Activated naive CD8-positive, alpha-beta T cell treated with anti-CD3 and anti-CD28 coated beads for 36 hours (primary cell): Measurements from ENCODE around the gene EXOC2. TPM values are rescaled to one million over a fixed set of nuclear protein-coding genes. Genes with fewer than 3 reads are reported as not detected.

Source experiments
- DNase-seq: peaks from one replicate; pipeline ENCODE4 v3.0.0; 2021
- H3K27ac Mint-ChIP-seq: one replicate; pipeline ENCODE4 v1.8.0; 2022; ENCODE audit warnings: mild to moderate bottlenecking, moderate library complexity, mixed read lengths
- H3K27me3 Mint-ChIP-seq: one replicate; pipeline ENCODE4 v1.8.0; 2022; ENCODE audit warnings: mild to moderate bottlenecking, mixed read lengths
- H3K36me3 Mint-ChIP-seq: one replicate; pipeline ENCODE4 v1.8.0; 2021; ENCODE audit warnings: mild to moderate bottlenecking, mixed read lengths
- H3K4me1 Mint-ChIP-seq: one replicate; pipeline ENCODE4 v1.8.0; 2021; ENCODE audit warnings: mixed read lengths
- H3K4me3 Mint-ChIP-seq: one replicate; pipeline ENCODE4 v1.8.0; 2022; ENCODE audit warnings: mild to moderate bottlenecking, moderate library complexity, mixed read lengths
- H3K9me3 Mint-ChIP-seq: one replicate; pipeline ENCODE4 v1.8.0; 2022; ENCODE audit warnings: mixed read lengths
- total RNA-seq, 2 experiments: library from RNA; stranded (reverse); gene quantifications; one replicate each; pipeline ENCODE4 v1.2.3, GENCODE V29; 2021

Gene EXOC2
- total RNA-seq, 2 experiments from 2014 or later, result 28.4 to 30.0 TPM

- Mint-ChIP-seq H3K27me3 (no peaks in the 10 kb centered on the region), H3K27ac (no peak overlapping the region), H3K4me3 (no peak overlapping the region), H3K4me1 (peaks cover 20% of the 10 kb centered on the region), H3K36me3 (peaks cover 23% of the 10 kb centered on the region), H3K9me3 (no peaks in the 10 kb centered on the region)
- no peak for DNase-seq
Observed at GRCh38 chr6:527989-528673, 164.8 kb downstream of the EXOC2 start.

- Mint-ChIP-seq H3K27ac (peak overlapping the region; percentile 47), H3K9me3 (peaks cover 8% of the 10 kb centered on the region), H3K4me3 (no peak overlapping the region), H3K36me3 (peaks cover 36% of the 10 kb centered on the region), H3K27me3 (peaks cover 4% of the 10 kb centered on the region), H3K4me1 (peaks cover 22% of the 10 kb centered on the region)
- DNase-seq, result peak; percentile 30
Observed at GRCh38 chr6:524803-525202, 168.1 kb downstream of the EXOC2 start.

- peak overlapping the region; percentile 50 for H3K27ac Mint-ChIP-seq
- no peak for DNase-seq
- peaks cover 4% of the 10 kb centered on the region for H3K27me3 Mint-ChIP-seq
- peak overlapping the region; percentile 12 for H3K4me3 Mint-ChIP-seq
- peaks cover 54% of the 10 kb centered on the region for H3K36me3 Mint-ChIP-seq
- peaks cover 17% of the 10 kb centered on the region for H3K9me3 Mint-ChIP-seq
- peaks cover 25% of the 10 kb centered on the region for H3K4me1 Mint-ChIP-seq
Observed at GRCh38 chr6:520820-521219, 172.1 kb downstream of the EXOC2 start.

- DNase-seq, result no peak
- Mint-ChIP-seq H3K27ac (no peak overlapping the region), H3K4me3 (no peak overlapping the region), H3K4me1 (peaks cover 31% of the 10 kb centered on the region), H3K9me3 (peaks cover 17% of the 10 kb centered on the region), H3K27me3 (peaks cover 4% of the 10 kb centered on the region), H3K36me3 (peaks cover 60% of the 10 kb centered on the region)
Observed at GRCh38 chr6:518218-518617, 174.7 kb downstream of the EXOC2 start.

GRCh38 chr6:516213-516612 lies 176.7 kb downstream of the EXOC2 start:
- peaks cover 3% of the 10 kb centered on the region for H3K27me3 Mint-ChIP-seq
- no peak overlapping the region for H3K4me3 Mint-ChIP-seq
- peak overlapping the region; percentile 26 for H3K27ac Mint-ChIP-seq
- H3K4me1 Mint-ChIP-seq, result peaks cover 46% of the 10 kb centered on the region
- no peak for DNase-seq
- H3K9me3 Mint-ChIP-seq, result peaks cover 15% of the 10 kb centered on the region
- H3K36me3 Mint-ChIP-seq, result peaks cover 56% of the 10 kb centered on the region

- H3K4me1 Mint-ChIP-seq, result peaks cover 53% of the 10 kb centered on the region
- peaks cover 52% of the 10 kb centered on the region for H3K36me3 Mint-ChIP-seq
Observed at GRCh38 chr6:515267-515666, 177.7 kb downstream of the EXOC2 start.

GRCh38 chr6:514396-514978 lies 178.5 kb downstream of the EXOC2 start:
- no peak for DNase-seq
- peaks cover 9% of the 10 kb centered on the region for H3K9me3 Mint-ChIP-seq
- H3K4me3 Mint-ChIP-seq, result no peak overlapping the region
- H3K27ac Mint-ChIP-seq, result peak overlapping the region; percentile 84
- H3K36me3 Mint-ChIP-seq, result peaks cover 52% of the 10 kb centered on the region
- H3K27me3 Mint-ChIP-seq, result no peaks in the 10 kb centered on the region
- peaks cover 61% of the 10 kb centered on the region for H3K4me1 Mint-ChIP-seq

More at GRCh38 chr6:515267-515666, 177.7 kb downstream of the EXOC2 start:
- Mint-ChIP-seq H3K27me3 (no peaks in the 10 kb centered on the region), H3K27ac (peak overlapping the region; percentile 84), H3K4me3 (no peak overlapping the region), H3K9me3 (peaks cover 9% of the 10 kb centered on the region)
- DNase-seq, result no peak

GRCh38 chr6:513961-514360 lies 179.0 kb downstream of the EXOC2 start:
- H3K9me3 Mint-ChIP-seq, result peaks cover 9% of the 10 kb centered on the region
- H3K4me3 Mint-ChIP-seq, result no peak overlapping the region
- H3K4me1 Mint-ChIP-seq, result peaks cover 66% of the 10 kb centered on the region
- no peak for DNase-seq
- no peaks in the 10 kb centered on the region for H3K27me3 Mint-ChIP-seq
- H3K27ac Mint-ChIP-seq, result peak overlapping the region; percentile 84
- peaks cover 53% of the 10 kb centered on the region for H3K36me3 Mint-ChIP-seq

GRCh38 chr6:513058-513457 lies 179.9 kb downstream of the EXOC2 start:
- Mint-ChIP-seq H3K4me1 (peaks cover 74% of the 10 kb centered on the region), H3K4me3 (no peak overlapping the region), H3K9me3 (peaks cover 9% of the 10 kb centered on the region), H3K27ac (peak overlapping the region; percentile 84), H3K36me3 (peaks cover 54% of the 10 kb centered on the region), H3K27me3 (no peaks in the 10 kb centered on the region)
- DNase-seq, result no peak

- no peak overlapping the region for H3K4me3 Mint-ChIP-seq
- no peak for DNase-seq
- H3K27me3 Mint-ChIP-seq, result no peaks in the 10 kb centered on the region
- peak overlapping the region; percentile 100 for H3K27ac Mint-ChIP-seq
- peaks cover 2% of the 10 kb centered on the region for H3K9me3 Mint-ChIP-seq
- H3K4me1 Mint-ChIP-seq, result peaks cover 82% of the 10 kb centered on the region
- H3K36me3 Mint-ChIP-seq, result peaks cover 50% of the 10 kb centered on the region
Observed at GRCh38 chr6:511488-512137, 181.3 kb downstream of the EXOC2 start.

- peaks cover 3% of the 10 kb centered on the region for H3K9me3 Mint-ChIP-seq
- no peaks in the 10 kb centered on the region for H3K27me3 Mint-ChIP-seq
- DNase-seq, result no peak
- H3K36me3 Mint-ChIP-seq, result peaks cover 55% of the 10 kb centered on the region
- peaks cover 94% of the 10 kb centered on the region for H3K4me1 Mint-ChIP-seq
- peak overlapping the region; percentile 100 for H3K27ac Mint-ChIP-seq
- H3K4me3 Mint-ChIP-seq, result peak overlapping the region; percentile 50
Observed at GRCh38 chr6:509676-510075, 183.3 kb downstream of the EXOC2 start.

GRCh38 chr6:508614-509013 lies 184.3 kb downstream of the EXOC2 start:
- Mint-ChIP-seq H3K36me3 (peaks cover 56% of the 10 kb centered on the region), H3K27ac (peak overlapping the region; percentile 100), H3K9me3 (peaks cover 3% of the 10 kb centered on the region), H3K27me3 (no peaks in the 10 kb centered on the region), H3K4me1 (peaks cover 94% of the 10 kb centered on the region), H3K4me3 (no peak overlapping the region)
- no peak for DNase-seq

GRCh38 chr6:508006-508405 lies 184.9 kb downstream of the EXOC2 start:
- Mint-ChIP-seq H3K27me3 (no peaks in the 10 kb centered on the region), H3K4me3 (no peak overlapping the region), H3K4me1 (peaks cover 91% of the 10 kb centered on the region), H3K9me3 (peaks cover 3% of the 10 kb centered on the region), H3K36me3 (peaks cover 55% of the 10 kb centered on the region), H3K27ac (peak overlapping the region; percentile 100)
- no peak for DNase-seq

- Mint-ChIP-seq H3K27me3 (no peaks in the 10 kb centered on the region), H3K27ac (peak overlapping the region; percentile 100), H3K4me3 (peak overlapping the region; percentile 65), H3K4me1 (peaks cover 94% of the 10 kb centered on the region), H3K36me3 (peaks cover 60% of the 10 kb centered on the region), H3K9me3 (peaks cover 7% of the 10 kb centered on the region)
- DNase-seq, result no peak
Observed at GRCh38 chr6:506920-507622, 185.9 kb downstream of the EXOC2 start.

GRCh38 chr6:506508-506907 lies 186.4 kb downstream of the EXOC2 start:
- Mint-ChIP-seq H3K4me1 (peaks cover 94% of the 10 kb centered on the region), H3K27me3 (no peaks in the 10 kb centered on the region), H3K36me3 (peaks cover 57% of the 10 kb centered on the region), H3K27ac (peak overlapping the region; percentile 100), H3K4me3 (peak overlapping the region; percentile 61), H3K9me3 (peaks cover 7% of the 10 kb centered on the region)
- peak; percentile 72 for DNase-seq
